SU-DHL-6 (cell line): Measurements from ENCODE around the gene RAB3GAP2.
A peak's percentile ranks its signal among the peaks of the same experiment; 100 is the strongest.

ENCODE experiments used
- CTCF ChIP-seq: fragments of 200-600 bp; sonication (generic); IDR thresholded peaks from one replicate; pipeline ENCODE4 v1.5.1; 2017; ENCODE audit warnings: antibody characterized with exemption, mild to moderate bottlenecking, low read length, moderate library complexity; ENCODE audit not compliant: insufficient read depth, poor library complexity, severe bottlenecking
- EZH2phosphoT487 ChIP-seq: fragments of 200-600 bp; sonication (generic), shearing (Covaris generic); conservative IDR thresholded peaks from 2 replicates; pipeline ENCODE4 v1.6.1; 2018; ENCODE audit warnings: mild to moderate bottlenecking, antibody characterized with exemption, low read length, moderate library complexity, mixed read lengths

GRCh38 chr1:220281159-220281574 is 8.9 kb upstream of the RAB3GAP2 start:
- TF ChIP-seq CTCF (peak; percentile 23), EZH2phosphoT487 (no peak)
